IgD-negative memory B cell (primary cell): ENCODE results near the gene ZNF410. TPM values are rescaled to one million over a fixed set of nuclear protein-coding genes. Genes with fewer than 3 reads are reported as not detected.
"Not testable (repeated sequence)": the region's sequence is repeated elsewhere in the genome, so short reads cannot be mapped to it uniquely, and the experiment has no call there.

ENCODE experiments used
- H3K27ac Mint-ChIP-seq, 3 donors: one replicate each; pipeline ENCODE4 v1.8.0; 2020 to 2022; ENCODE audit warnings: mild to moderate bottlenecking in 3 of 3, mixed read lengths in 3 of 3, moderate library complexity in 1 of 3
- H3K27me3 Mint-ChIP-seq: one replicate; pipeline ENCODE4 v1.8.0; 2021; ENCODE audit warnings: mixed read lengths
- H3K36me3 Mint-ChIP-seq: one replicate; pipeline ENCODE4 v1.8.0; 2020; ENCODE audit warnings: mild to moderate bottlenecking, mixed read lengths
- H3K4me1 Mint-ChIP-seq, 3 donors: one replicate each; pipeline ENCODE4 v1.8.0; 2020 to 2022; ENCODE audit warnings: mixed read lengths in 3 of 3, mild to moderate bottlenecking in 1 of 3
- H3K4me3 Mint-ChIP-seq, 4 donors: one replicate each; pipeline ENCODE4 v1.8.0; 2020 to 2022; ENCODE audit warnings: mild to moderate bottlenecking in 4 of 4, mixed read lengths in 4 of 4, moderate library complexity in 3 of 4
- H3K9me3 Mint-ChIP-seq, 3 donors: one replicate each; pipeline ENCODE4 v1.8.0; 2020 to 2021; ENCODE audit warnings: mixed read lengths in 3 of 3, mild to moderate bottlenecking in 1 of 3
- polyA plus RNA-seq: library from polyadenylated mRNA; unstranded; fragments of 300-500 nt; fragmentation: Illumina TruSeq; gene quantifications from one replicate; pipeline ENCODE4 v1.2.3, GENCODE V29; 2021

ZNF410 gene
- polyA plus RNA-seq, 1 donor from 2014 or later, result 65.3 TPM

GRCh38 chr14:73869754-73870153 lies 16.9 kb upstream of the ZNF410 start:
- H3K27ac Mint-ChIP-seq, H3K4me3 Mint-ChIP-seq, H3K9me3 Mint-ChIP-seq, H3K27me3 Mint-ChIP-seq, H3K4me1 Mint-ChIP-seq: not testable (repeated sequence)
- peaks cover 14% of the 10 kb centered on the region for H3K36me3 Mint-ChIP-seq

GRCh38 chr14:73870525-73871235 lies 16.0 kb upstream of the ZNF410 start:
- no peak overlapping the region for H3K27ac Mint-ChIP-seq
- H3K4me3 Mint-ChIP-seq, result no peak overlapping the region
- peaks cover 14% of the 10 kb centered on the region for H3K36me3 Mint-ChIP-seq
- no peaks in the 10 kb centered on the region for H3K27me3 Mint-ChIP-seq
- no peaks in the 10 kb centered on the region for H3K9me3 Mint-ChIP-seq
- peaks cover 0 to 3% (median 0%) of the 10 kb centered on the region in 3 donors for H3K4me1 Mint-ChIP-seq

DNA sequence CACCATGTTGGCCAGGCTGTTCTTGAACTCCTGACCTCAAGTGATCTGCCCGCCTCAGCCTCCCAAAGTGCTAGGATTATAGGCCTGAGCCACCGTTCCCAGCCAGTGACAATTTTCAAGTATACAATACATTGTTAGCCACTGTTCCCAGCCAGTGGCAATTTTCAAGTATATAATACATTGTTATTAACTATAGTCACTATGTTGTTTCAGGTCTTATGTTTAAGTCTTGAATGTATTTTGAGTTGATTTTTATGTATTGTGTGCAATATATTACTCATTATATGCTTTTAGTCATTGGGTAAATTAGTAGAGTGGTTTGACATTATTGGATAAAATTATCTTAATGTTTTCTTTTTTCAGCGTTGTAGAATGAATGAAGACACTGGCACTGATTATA lies 13.0 kb upstream of the ZNF410 start:
- Mint-ChIP-seq H3K4me1 (no peaks in the 10 kb centered on the region), H3K27ac (no peak overlapping the region), H3K36me3 (peaks cover 10% of the 10 kb centered on the region), H3K27me3 (no peaks in the 10 kb centered on the region), H3K9me3 (no peaks in the 10 kb centered on the region), H3K4me3 (no peak overlapping the region)

DNA sequence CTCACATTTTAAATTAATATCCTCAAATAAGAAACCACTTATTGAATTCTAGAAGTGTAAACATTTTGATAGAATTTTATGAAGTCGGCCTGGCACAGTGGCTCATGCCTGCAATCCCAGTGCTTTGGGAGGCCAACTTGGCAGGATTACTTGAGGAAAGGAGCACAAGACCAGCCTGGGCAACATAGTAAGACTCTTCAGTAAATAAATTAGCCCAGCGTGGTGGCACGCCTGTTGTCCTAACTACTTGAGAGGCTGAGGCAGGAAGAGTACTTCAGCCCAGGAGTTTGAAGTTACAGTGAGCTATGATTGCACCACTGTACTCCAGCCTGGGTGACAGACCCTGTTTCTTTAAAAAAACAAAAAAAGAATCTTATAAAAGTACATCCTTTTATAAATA lies 8.9 kb upstream of the ZNF410 start:
- Mint-ChIP-seq H3K4me3 (no peak overlapping the region), H3K4me1 (no peaks in the 10 kb centered on the region), H3K27ac (no peak overlapping the region), H3K27me3 (no peaks in the 10 kb centered on the region), H3K36me3 (peaks cover 2% of the 10 kb centered on the region), H3K9me3 (no peaks in the 10 kb centered on the region)

GRCh38 chr14:73878436-73878835 lies 8.2 kb upstream of the ZNF410 start:
- H3K27me3 Mint-ChIP-seq, result no peaks in the 10 kb centered on the region
- peaks cover 2% of the 10 kb centered on the region for H3K36me3 Mint-ChIP-seq
- H3K4me3 Mint-ChIP-seq, result no peak overlapping the region
- no peaks in the 10 kb centered on the region for H3K9me3 Mint-ChIP-seq
- no peak overlapping the region for H3K27ac Mint-ChIP-seq
- no peaks in the 10 kb centered on the region for H3K4me1 Mint-ChIP-seq

GRCh38 chr14:73879027-73879426 lies 7.6 kb upstream of the ZNF410 start:
- H3K27ac Mint-ChIP-seq, result no peak overlapping the region
- no peak overlapping the region for H3K4me3 Mint-ChIP-seq
- H3K27me3 Mint-ChIP-seq, result no peaks in the 10 kb centered on the region
- H3K36me3 Mint-ChIP-seq, result no peaks in the 10 kb centered on the region
- no peaks in the 10 kb centered on the region for H3K9me3 Mint-ChIP-seq
- H3K4me1 Mint-ChIP-seq, result no peaks in the 10 kb centered on the region

GRCh38 chr14:73884438-73885190 lies 2.0 kb upstream of the ZNF410 start:
- Mint-ChIP-seq H3K27me3 (no peaks in the 10 kb centered on the region), H3K36me3 (peaks cover 2% of the 10 kb centered on the region), H3K4me1 (peaks cover 26 to 43% (median 33%) of the 10 kb centered on the region in 3 donors), H3K9me3 (no peaks in the 10 kb centered on the region), H3K27ac (peak overlapping the region; percentile 9 to 93 (median 86)), H3K4me3 (peak overlapping the region in 3 of 4 donors; percentile 18 to 99 (median 98))

DNA sequence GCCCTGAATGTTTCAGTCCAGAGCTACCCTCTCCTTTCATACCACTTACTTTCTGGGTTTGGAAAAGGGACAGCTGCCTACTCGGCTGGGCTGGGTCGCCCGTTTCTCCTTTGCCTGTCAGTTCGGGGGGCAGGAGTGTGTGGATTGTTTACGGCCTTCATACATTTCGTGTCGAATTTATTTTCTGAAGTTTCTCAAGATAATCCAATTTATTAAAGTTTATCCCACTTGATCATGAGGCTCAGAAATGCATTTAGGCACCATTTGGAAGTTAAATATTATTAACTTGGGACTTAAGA lies 608 bp downstream of the ZNF410 start:
- no peaks in the 10 kb centered on the region for H3K27me3 Mint-ChIP-seq
- H3K27ac Mint-ChIP-seq, result peak overlapping the region; percentile 93 to 98 (median 97)
- H3K4me3 Mint-ChIP-seq, result peak overlapping the region; percentile 88 to 99 (median 96)
- no peaks in the 10 kb centered on the region for H3K9me3 Mint-ChIP-seq
- peaks cover 26 to 44% (median 33%) of the 10 kb centered on the region in 3 donors for H3K4me1 Mint-ChIP-seq
- peaks cover 2% of the 10 kb centered on the region for H3K36me3 Mint-ChIP-seq

DNA sequence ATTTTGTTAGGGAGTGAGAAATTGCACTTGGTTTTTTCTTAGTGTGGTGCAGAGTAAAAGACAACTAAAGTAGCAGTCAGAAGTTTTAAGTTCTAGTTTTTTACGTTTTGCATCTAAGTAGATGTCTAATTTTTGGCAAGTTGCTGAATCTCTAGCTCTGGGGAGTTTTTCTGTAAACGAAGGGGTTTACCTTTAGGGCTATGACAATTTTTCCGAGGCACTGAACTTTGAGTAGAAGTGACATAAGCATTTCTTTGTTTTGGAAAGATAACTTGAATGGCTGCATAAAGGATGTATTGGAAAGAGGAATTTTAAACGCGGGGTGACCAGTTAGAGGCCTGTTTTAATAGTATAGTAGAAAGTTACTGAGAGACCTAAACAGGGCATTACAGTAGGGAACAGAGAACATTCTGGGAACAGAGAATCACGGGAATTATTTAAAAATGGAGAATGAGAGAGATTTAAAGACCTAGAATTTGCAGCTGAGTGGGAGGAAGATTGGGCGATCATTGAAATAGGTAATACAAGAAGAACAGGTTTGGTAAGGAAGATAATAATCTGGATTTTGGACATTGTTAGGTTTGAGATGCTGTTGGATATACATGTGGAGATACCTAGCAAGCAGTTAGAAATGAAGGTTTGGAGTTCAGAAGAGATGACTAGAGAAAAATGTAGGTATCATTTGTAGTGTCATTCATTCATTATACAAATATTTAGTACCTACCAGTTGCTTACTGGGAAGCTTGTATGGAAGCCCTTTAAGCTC lies 1.2 kb downstream of the ZNF410 start:
- Mint-ChIP-seq H3K4me1 (peaks cover 26 to 44% (median 33%) of the 10 kb centered on the region in 3 donors), H3K4me3 (peak overlapping the region; percentile 88 to 99 (median 96)), H3K36me3 (peaks cover 2% of the 10 kb centered on the region), H3K9me3 (no peaks in the 10 kb centered on the region), H3K27ac (peak overlapping the region; percentile 93 to 98 (median 97)), H3K27me3 (no peaks in the 10 kb centered on the region)

- H3K27me3 Mint-ChIP-seq, result no peaks in the 10 kb centered on the region
- H3K4me3 Mint-ChIP-seq, result peak overlapping the region in 2 of 4 donors; percentile 98 to 99
- H3K36me3 Mint-ChIP-seq, result peaks cover 2% of the 10 kb centered on the region
- peaks cover 26 to 44% (median 33%) of the 10 kb centered on the region in 3 donors for H3K4me1 Mint-ChIP-seq
- peak overlapping the region; percentile 93 to 98 (median 97) for H3K27ac Mint-ChIP-seq
- H3K9me3 Mint-ChIP-seq, result no peaks in the 10 kb centered on the region
These were observed 1.7 kb downstream of the ZNF410 start for GRCh38 chr14:73888460-73888725.

DNA sequence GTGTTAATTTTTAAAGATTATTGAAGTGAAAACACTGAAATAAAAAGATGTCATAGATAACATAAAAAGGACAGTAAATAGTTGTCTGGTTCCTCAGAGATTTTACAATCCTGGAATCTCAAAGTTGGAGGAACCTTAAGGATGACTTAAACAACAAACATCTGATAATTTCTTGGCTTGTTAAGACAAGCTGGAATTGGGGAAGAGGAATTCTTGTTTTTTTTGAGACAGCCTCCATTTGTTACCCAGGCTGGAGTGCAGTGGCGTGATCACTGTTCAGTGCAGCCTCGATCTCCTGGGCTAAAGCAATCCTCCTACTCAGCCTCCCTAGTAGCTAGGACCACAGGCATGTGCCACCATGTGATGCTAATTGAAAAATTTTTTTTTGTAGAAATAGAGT lies 2.3 kb downstream of the ZNF410 start:
- peaks cover 5% of the 10 kb centered on the region for H3K36me3 Mint-ChIP-seq
- no peaks in the 10 kb centered on the region for H3K9me3 Mint-ChIP-seq
- H3K4me1 Mint-ChIP-seq, result peaks cover 26 to 44% (median 33%) of the 10 kb centered on the region in 3 donors
- H3K27ac Mint-ChIP-seq, result peak overlapping the region; percentile 76 to 98 (median 97)
- H3K27me3 Mint-ChIP-seq, result no peaks in the 10 kb centered on the region
- H3K4me3 Mint-ChIP-seq, result peak overlapping the region in 2 of 4 donors; percentile 12 to 99

DNA sequence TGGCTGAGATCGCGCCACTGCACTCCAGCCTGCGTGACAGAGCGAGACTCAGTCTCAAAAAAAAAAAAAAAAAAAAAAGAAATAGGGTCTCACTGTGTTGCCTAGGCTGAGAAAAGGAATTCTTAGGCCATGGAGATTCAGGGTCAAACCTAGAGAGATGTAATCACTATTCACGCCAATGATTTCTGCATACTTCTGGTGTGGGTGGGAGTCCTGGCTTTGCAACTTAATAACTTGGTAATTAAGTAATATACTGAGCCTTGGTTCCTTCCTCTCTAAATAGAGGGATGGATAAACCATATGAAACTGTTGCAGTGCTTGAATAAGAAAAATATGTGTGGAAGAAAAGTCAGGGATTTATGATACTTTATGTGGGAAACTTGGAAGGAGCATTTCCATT lies 2.7 kb downstream of the ZNF410 start:
- Mint-ChIP-seq H3K27me3 (no peaks in the 10 kb centered on the region), H3K9me3 (no peaks in the 10 kb centered on the region), H3K4me3 (peak overlapping the region in 2 of 4 donors; percentile 18 to 99), H3K27ac (peak overlapping the region in 2 of 3 donors; percentile 40 to 89), H3K4me1 (peaks cover 26 to 43% (median 33%) of the 10 kb centered on the region in 3 donors), H3K36me3 (peaks cover 5% of the 10 kb centered on the region)

- H3K27ac Mint-ChIP-seq, H3K9me3 Mint-ChIP-seq, H3K4me3 Mint-ChIP-seq, H3K36me3 Mint-ChIP-seq, H3K4me1 Mint-ChIP-seq, H3K27me3 Mint-ChIP-seq: not testable (repeated sequence)
These were observed 7.6 kb downstream of the ZNF410 start for GRCh38 chr14:73894180-73894687.

DNA sequence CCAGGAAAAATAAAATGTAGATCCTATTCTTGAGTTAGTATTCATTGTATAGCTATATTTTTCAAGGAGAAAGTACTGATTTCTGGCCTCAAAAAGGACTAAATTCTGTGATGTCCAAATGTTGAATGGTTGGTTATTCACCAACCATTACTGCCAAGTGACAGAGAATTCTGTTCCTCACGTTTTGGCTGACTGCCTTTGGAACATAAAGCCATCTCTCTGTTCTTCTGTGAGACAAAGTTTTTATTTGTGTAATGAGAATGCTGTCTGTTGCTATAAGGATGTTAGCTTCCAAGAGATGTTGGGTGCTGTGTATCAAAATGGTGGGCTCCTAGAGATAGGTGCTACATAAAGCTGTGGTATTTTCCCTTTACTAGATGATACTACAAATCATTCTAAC lies 9.3 kb downstream of the ZNF410 start:
- Mint-ChIP-seq H3K36me3 (peaks cover 8% of the 10 kb centered on the region), H3K27me3 (no peaks in the 10 kb centered on the region), H3K4me3 (no peak overlapping the region), H3K9me3 (no peaks in the 10 kb centered on the region), H3K27ac (no peak overlapping the region), H3K4me1 (peaks cover 0 to 1% (median 0%) of the 10 kb centered on the region in 3 donors)

GRCh38 chr14:73896521-73896920 lies 9.9 kb downstream of the ZNF410 start:
- H3K27me3 Mint-ChIP-seq, result no peaks in the 10 kb centered on the region
- no peaks in the 10 kb centered on the region for H3K9me3 Mint-ChIP-seq
- peaks cover 8% of the 10 kb centered on the region for H3K36me3 Mint-ChIP-seq
- peak overlapping the region in 1 of 3 donors; percentile 33 for H3K27ac Mint-ChIP-seq
- peaks cover 0 to 1% (median 0%) of the 10 kb centered on the region in 3 donors for H3K4me1 Mint-ChIP-seq
- no peak overlapping the region for H3K4me3 Mint-ChIP-seq
